Testis (tissue), 3 donors: ENCODE data around the gene GATAD2A. TPM values are rescaled to one million over a fixed set of nuclear protein-coding genes. Genes with fewer than 3 reads are reported as not detected.
A peak's percentile ranks its signal among the peaks of the same experiment; 100 is the strongest.

Experiments
- DNase-seq: peaks from one replicate; pipeline ENCODE4 v3.0.0-alpha.2; 2019
- H3K27ac ChIP-seq, 2 donors: fragments of 200-600 bp; sonication (generic); one replicate each; pipeline ENCODE4 v1.5.1; 2019
- H3K27me3 ChIP-seq: fragments of 200-600 bp; sonication (generic); one replicate; pipeline ENCODE4 v1.5.1; 2019
- H3K36me3 ChIP-seq: fragments of 200-600 bp; sonication (generic); one replicate; pipeline ENCODE4 v1.5.1; 2017; ENCODE audit warnings: low read depth; ENCODE audit errors: missing control alignments
- H3K4me1 ChIP-seq: fragments of 200-600 bp; sonication (generic); one replicate; pipeline ENCODE4 v1.5.1; 2019
- H3K4me3 ChIP-seq, 2 donors: fragments of 200-600 bp; sonication (generic); one replicate each; pipeline ENCODE4 v1.5.1; 2017 to 2019
- H3K9me3 ChIP-seq: fragments of 200-600 bp; sonication (generic); one replicate; pipeline ENCODE4 v1.5.1; 2017
- POLR2A ChIP-seq: fragments of 450-650 bp; IDR thresholded peaks from one replicate; pipeline ENCODE4 v1.6.1; 2017; ENCODE audit warnings: antibody characterized with exemption, mild to moderate bottlenecking, moderate library complexity
- WGBS, 2 donors: methylation state at CpG; one replicate each; pipeline ENCODE4 v1.1.5; 2018; 5-methylcytosine and 5-hydroxymethylcytosine counted together
- intact Hi-C: fragments of 100-400 bp; cut with DNase I; formaldehyde crosslinking; loops from one replicate; pipeline ENCODE4 v1.15.1; 2023; ENCODE audit warnings: low total_unique reads
- polyA plus RNA-seq: library from polyadenylated mRNA; stranded (reverse); fragments of 350-450 nt; fragmentation: Illumina TruSeq; extraction: RNeasy Lipid Tissue Mini Kit (QIAGEN cat#74804); gene quantifications from one replicate; pipeline ENCODE4 v1.2.3, GENCODE V29; 2014; ENCODE audit warnings: low read depth, low replicate concordance; ENCODE audit not compliant: insufficient read depth
- total RNA-seq, 2 donors: library from RNA; depleted of rRNA; stranded (reverse); fragments of >200 nt; gene quantifications; one replicate each; pipeline ENCODE4 v1.2.3, GENCODE V29; 2016
- TF ChIP-seq, protein P1 (sequence below), 3 experiments: fragments of 450-650 bp in 2 of 3; fragments of 200-600 bp in 1 of 3; sonication (generic) in 1 of 3; IDR thresholded peaks; one replicate each; pipeline ENCODE4 v1.5.1; 2016 to 2019; ENCODE audit warnings: antibody characterized with exemption in 3 of 3, mild to moderate bottlenecking in 2 of 3, moderate library complexity in 1 of 3

GATAD2A gene
- total and polyA plus RNA-seq, 3 donors from 2014 or later: 109 to 197 (median 163) TPM

DNA sequence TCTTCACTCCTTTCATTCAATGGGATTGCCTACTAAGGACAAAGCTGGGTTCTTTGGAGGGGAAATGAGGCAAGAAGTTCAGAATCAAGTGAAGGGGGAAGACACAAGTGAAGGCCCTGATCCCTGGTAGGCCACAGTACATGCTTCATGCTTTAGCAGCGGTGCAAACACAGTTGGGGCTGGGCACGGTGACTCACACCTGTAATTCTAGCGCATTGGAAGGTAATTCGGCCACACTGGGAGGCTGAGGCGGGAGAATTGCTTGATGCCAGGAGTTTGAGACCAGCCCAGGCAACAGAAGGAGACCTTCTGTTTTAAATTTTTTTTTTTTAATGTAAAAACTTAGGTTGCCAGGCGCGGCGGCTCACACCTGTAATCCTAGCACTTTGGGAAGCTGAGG is 23.4 kb upstream of the GATAD2A start:
- peaks cover 32% of the 10 kb centered on the region for H3K4me1 ChIP-seq
- intact Hi-C loops: no loop called here
- H3K9me3 ChIP-seq: no peaks in the 10 kb centered on the region
- DNase-seq: no peak
- no peak overlapping the region for H3K4me3 ChIP-seq
- H3K36me3 ChIP-seq: no peaks in the 10 kb centered on the region
- no peaks in the 10 kb centered on the region for H3K27me3 ChIP-seq
- peak overlapping the region in 1 of 2 donors; percentile 62 for H3K27ac ChIP-seq
- TF ChIP-seq, protein P1, sequence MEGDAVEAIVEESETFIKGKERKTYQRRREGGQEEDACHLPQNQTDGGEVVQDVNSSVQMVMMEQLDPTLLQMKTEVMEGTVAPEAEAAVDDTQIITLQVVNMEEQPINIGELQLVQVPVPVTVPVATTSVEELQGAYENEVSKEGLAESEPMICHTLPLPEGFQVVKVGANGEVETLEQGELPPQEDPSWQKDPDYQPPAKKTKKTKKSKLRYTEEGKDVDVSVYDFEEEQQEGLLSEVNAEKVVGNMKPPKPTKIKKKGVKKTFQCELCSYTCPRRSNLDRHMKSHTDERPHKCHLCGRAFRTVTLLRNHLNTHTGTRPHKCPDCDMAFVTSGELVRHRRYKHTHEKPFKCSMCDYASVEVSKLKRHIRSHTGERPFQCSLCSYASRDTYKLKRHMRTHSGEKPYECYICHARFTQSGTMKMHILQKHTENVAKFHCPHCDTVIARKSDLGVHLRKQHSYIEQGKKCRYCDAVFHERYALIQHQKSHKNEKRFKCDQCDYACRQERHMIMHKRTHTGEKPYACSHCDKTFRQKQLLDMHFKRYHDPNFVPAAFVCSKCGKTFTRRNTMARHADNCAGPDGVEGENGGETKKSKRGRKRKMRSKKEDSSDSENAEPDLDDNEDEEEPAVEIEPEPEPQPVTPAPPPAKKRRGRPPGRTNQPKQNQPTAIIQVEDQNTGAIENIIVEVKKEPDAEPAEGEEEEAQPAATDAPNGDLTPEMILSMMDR (IDR thresholded peaks at IDR 0.05): no peak
- no peak for TF ChIP-seq POLR2A
- 92 to 94% methylated on average over 8 of the region's 8 CpGs for WGBS, 2 donors

DNA sequence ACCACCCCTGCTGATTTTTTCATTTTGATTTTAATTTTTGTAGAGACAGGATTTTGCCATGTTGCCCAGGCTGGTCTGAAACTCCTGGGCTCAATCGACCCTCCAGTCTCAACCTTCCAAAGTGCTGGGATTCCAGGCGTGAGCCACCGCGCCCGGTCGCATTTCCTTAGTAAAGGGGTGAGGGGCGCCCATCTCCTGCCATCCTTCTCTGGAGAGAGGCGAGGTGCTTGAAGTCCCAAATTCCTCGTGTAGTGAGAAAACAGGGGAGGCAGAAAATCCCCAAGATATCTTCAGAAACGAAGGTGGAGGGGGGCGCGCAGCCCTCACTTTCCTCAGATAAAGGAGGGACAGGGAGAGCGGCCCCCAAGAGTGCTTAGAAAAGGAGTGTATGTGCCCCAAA is 21.0 kb upstream of the GATAD2A start:
- H3K4me1 ChIP-seq: peaks cover 45% of the 10 kb centered on the region
- no peaks in the 10 kb centered on the region for H3K27me3 ChIP-seq
- no peak for TF ChIP-seq POLR2A
- TF ChIP-seq, protein P1 (IDR thresholded peaks at IDR 0.05): no peak
- H3K27ac ChIP-seq: peak overlapping the region in 1 of 2 donors; percentile 81
- H3K9me3 ChIP-seq: no peaks in the 10 kb centered on the region
- WGBS, 2 donors: 45 to 62% methylated on average over 13 of the region's 13 CpGs
- no peak for DNase-seq
- H3K36me3 ChIP-seq: no peaks in the 10 kb centered on the region
- peak overlapping the region; percentile 62 to 88 for H3K4me3 ChIP-seq
- intact Hi-C loops: no loop called here

DNA sequence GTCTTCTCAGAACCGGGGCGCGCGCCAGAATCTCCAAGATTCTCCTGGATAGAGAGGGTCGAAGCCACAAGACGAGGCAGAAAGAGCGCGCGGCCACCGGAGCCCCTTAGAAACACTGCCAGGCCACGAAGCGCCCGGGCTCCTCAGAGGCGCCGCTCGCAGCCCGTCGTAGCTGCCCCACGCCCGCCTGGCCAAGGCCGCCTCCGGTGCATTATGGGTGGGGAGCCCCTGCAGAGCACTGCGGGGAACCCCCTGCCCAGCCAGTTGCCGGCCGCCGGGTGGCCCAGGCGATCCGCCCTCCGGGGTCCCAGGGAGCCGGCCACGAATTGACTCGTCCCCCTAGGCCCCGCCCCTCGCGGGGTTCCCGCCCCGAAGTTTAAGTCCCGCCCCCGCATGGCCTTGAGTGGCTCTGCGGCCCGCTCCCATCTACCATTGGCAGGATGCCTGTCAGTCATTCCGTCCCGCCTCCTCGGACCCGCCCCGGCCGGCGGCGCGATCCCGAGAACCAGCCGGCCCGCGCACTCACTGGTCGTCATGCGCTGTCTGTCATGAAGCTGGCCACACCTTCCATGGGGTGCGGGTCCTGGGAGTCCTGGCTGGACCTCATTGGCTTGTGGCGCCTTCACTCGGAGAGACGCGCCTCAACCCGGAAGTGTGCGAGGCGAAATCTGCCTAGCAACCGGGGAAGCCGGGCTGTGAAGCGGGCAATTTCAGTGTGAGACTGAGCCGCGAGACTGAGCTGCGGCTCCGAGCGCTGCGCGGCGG is 20.2 kb upstream of the GATAD2A start:
- Histone ChIP-seq H3K36me3 (no peaks in the 10 kb centered on the region), H3K4me1 (peaks cover 47% of the 10 kb centered on the region), H3K27me3 (no peaks in the 10 kb centered on the region), H3K4me3 (peak overlapping the region; percentile 81 to 88), H3K27ac (peak overlapping the region; percentile 16 to 87), H3K9me3 (no peaks in the 10 kb centered on the region)
- intact Hi-C loops: no loop called here
- TF ChIP-seq POLR2A: peak; percentile 4
- TF ChIP-seq, protein P1 (IDR thresholded peaks at IDR 0.05): peak in 1 of 3 experiments; percentile 24
- 0 to 1% methylated on average over 2 to 33 of the region's 75 CpGs for WGBS, 2 donors
- DNase-seq: peak; percentile 100

DNA sequence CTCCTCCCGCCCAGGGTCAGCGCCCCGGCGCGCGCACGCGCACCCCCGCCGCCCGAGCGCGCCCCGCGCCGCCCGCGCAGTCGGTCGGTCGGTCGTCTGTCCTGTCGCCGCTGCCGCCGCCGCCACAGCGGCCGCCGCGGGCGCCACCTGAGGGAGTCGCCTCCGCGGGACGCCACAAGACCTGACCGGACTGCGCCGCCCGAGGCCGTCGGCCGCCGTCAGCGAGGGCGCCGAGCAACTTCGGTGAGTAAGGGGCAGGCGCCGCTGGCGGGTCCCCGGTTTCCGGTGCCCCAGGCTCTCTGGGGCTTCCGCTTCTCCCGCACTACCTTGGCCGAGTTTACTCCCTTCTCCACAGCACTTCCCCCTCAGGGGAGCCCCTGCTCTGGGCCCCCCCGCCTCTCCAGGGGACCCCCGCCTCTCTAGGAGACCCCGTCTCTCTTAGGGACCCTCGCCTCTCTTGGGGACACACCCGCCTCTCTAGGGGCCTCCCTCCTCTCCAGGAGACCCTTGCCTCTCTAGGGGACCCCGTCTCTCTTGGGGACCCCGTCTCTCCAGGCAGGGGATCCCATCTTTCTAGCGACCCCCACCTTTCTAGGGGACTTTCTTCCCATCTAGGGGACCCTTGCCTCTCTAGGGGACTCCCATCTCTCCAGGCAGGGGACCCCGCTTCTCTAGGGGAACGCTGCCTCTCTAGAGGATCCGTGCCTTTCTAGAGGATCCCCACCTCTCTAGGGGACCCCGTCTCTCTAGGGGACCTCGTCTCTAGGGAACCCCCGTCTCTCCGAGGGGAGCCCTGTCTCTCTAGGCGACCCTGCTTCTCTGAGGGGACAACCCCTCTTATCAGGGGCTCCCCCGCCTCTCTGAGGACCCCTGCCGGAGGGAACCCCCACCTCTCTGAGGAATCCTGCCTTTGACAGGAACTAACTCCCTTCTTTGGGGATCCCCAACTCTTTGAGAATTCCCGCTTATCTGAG is 19.3 kb upstream of the GATAD2A start:
- H3K4me1 ChIP-seq: peaks cover 44% of the 10 kb centered on the region
- no peak for DNase-seq
- 3 to 5% methylated on average over 12 to 48 of the region's 75 CpGs for WGBS, 2 donors

More for the DNA sequence above, 19.3 kb upstream of the GATAD2A start:
- Histone ChIP-seq H3K9me3 (no peaks in the 10 kb centered on the region), H3K4me3 (peak overlapping the region; percentile 81 to 88), H3K27ac (peak overlapping the region; percentile 87), H3K36me3 (no peaks in the 10 kb centered on the region), H3K27me3 (no peaks in the 10 kb centered on the region)
- intact Hi-C loops: no loop called here
- no peak for TF ChIP-seq POLR2A
- TF ChIP-seq, protein P1 (IDR thresholded peaks at IDR 0.05): no peak
